CD4-positive, alpha-beta T cell treated with Interleukin-17A for 4 hours (primary cell): Measurements from ENCODE around the gene ALDH3A1.

Experiments used
- DNase-seq: peaks from one replicate; pipeline ENCODE4 v3.0.0-alpha.2; 2020; ENCODE audit warnings: mixed read lengths

The ALDH3A1 gene

GRCh38 chr17:19718613-19719354, 29.3 kb downstream of the ALDH3A1 start:
- DNase-seq, result no peak

GRCh38 chr17:19718041-19718612, 30.0 kb downstream of the ALDH3A1 start:
- no peak for DNase-seq

- DNase-seq, result no peak
These were observed 30.6 kb downstream of the ALDH3A1 start for GRCh38 chr17:19717411-19717908.

GRCh38 chr17:19717031-19717360, 31.1 kb downstream of the ALDH3A1 start:
- DNase-seq, result no peak

GRCh38 chr17:19716108-19717030, 31.7 kb downstream of the ALDH3A1 start, which contains the start of gene SLC47A2:
Gene SLC47A2 (minus strand): TSS chr17:19716584. CDS start chr17:19716555, 29 bp downstream.
- no peak for DNase-seq

GRCh38 chr17:19714542-19715411, 33.3 kb downstream of the ALDH3A1 start:
- DNase-seq, result no peak

- DNase-seq, result no peak
These were observed 34.2 kb downstream of the ALDH3A1 start for GRCh38 chr17:19713901-19714361.

GRCh38 chr17:19713462-19713861, 34.6 kb downstream of the ALDH3A1 start:
- no peak for DNase-seq

- DNase-seq, result no peak
These were observed 35.6 kb downstream of the ALDH3A1 start for GRCh38 chr17:19712436-19713004.

- no peak for DNase-seq
These were observed 38.3 kb downstream of the ALDH3A1 start for GRCh38 chr17:19709841-19710240.

GRCh38 chr17:19708431-19709175, 39.5 kb downstream of the ALDH3A1 start:
- no peak for DNase-seq

GRCh38 chr17:19707728-19708221, 40.3 kb downstream of the ALDH3A1 start:
- no peak for DNase-seq

GRCh38 chr17:19706791-19707727, 41.0 kb downstream of the ALDH3A1 start:
- DNase-seq, result no peak

GRCh38 chr17:19705771-19706770, 42.0 kb downstream of the ALDH3A1 start:
- no peak for DNase-seq

- no peak for DNase-seq
These were observed 42.9 kb downstream of the ALDH3A1 start for GRCh38 chr17:19705201-19705600.

- DNase-seq, result no peak
These were observed 44.1 kb downstream of the ALDH3A1 start for GRCh38 chr17:19703828-19704613.

- DNase-seq, result no peak
These were observed 44.8 kb downstream of the ALDH3A1 start for GRCh38 chr17:19703106-19703827.
